ENCODE measurements around the gene FCF1.

The FCF1 gene

GRCh38 chr14:74771399-74771798, 58.5 kb downstream of the FCF1 start:
- DNase-seq, result no peak

DNA sequence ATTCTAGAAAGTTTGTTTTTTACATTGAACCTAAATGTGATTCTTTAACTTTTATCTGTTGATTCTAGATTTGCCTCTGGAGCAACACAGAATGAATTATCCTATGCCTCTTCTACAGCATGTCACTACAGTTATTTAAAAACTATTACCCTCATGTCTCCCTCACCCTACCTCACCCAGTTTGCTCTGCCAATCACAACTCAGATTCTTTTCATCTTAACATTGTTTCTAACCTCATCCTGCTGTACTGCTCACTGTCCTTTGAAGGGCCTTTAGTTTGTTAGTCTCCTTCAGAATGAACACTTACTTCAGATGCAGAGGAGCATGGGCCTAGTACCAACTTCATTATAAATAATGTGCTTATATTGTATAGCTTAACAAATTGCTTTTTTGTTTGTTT, 71.7 kb downstream of the FCF1 start:
- no peak for DNase-seq

DNA sequence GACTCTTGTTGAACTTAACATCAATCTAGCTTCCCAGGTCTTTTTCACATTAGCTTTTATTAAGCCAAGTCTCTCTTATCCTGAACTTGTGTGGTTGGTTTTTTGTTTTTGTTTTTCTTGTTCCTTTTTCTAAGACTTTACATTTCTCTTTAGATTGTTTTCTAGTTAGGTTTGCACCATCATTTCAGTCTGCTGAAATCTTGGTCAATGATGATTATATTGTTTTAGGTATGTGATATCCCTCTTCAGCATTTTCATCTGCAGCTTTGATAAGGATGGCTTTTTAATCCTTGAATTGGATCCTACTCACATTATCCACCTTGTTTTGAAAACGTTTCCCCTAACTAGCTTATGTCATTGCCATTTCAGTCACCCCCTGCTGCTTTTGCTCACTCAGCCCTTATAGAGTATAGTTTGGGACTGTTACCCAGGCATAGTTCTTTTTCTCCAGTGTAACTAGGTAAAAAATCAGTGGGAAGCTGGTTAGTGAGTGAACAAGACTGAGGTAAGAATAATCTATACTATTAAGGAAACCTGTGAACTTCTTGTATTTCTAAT, 72.2 kb downstream of the FCF1 start:
- no peak for DNase-seq

- no peak for DNase-seq
These were observed 73.9 kb downstream of the FCF1 start for GRCh38 chr14:74786796-74787315.

Data from NCI-H69 (cell line).